22Rv1 (cell line): ENCODE data around the gene VTN.

Source experiments
- CTCF ChIP-seq: fragments of 450-650 bp; IDR thresholded peaks from 2 replicates; pipeline ENCODE4 v1.5.1; 2017; ENCODE audit warnings: mild to moderate bottlenecking
- ZFX ChIP-seq: fragments of 450-650 bp; IDR thresholded peaks from 2 replicates; pipeline ENCODE4 v1.6.1; 2017; ENCODE audit warnings: antibody characterized with exemption, borderline replicate concordance

GRCh38 chr17:28325211-28325610 is 44.9 kb downstream of the VTN start:
- TF ChIP-seq CTCF (no peak), ZFX (no peak)
